Neural progenitor cell (in vitro differentiated cells): ENCODE results near the gene THRB. TPM values are rescaled to one million over a fixed set of nuclear protein-coding genes. Genes with fewer than 3 reads are reported as not detected.

ENCODE experiments used
- DNase-seq: peaks from one replicate; pipeline ENCODE4 v3.0.0-alpha.2; 2016; ENCODE audit warnings: low spot score
- H2AFZ ChIP-seq: fragments of 200-600 bp; sonication (generic); replicated peaks from 2 replicates; pipeline ENCODE4 v1.6.1; 2016; ENCODE audit warnings: antibody characterized with exemption
- H3F3A ChIP-seq: fragments of 200-600 bp; sonication (generic); 2 replicates; pipeline ENCODE4 v1.6.1; 2016; ENCODE audit warnings: antibody characterized with exemption, low read depth
- H3K27ac ChIP-seq: fragments of 200-600 bp; sonication (generic); 2 replicates; pipeline ENCODE4 v1.5.1; 2016; ENCODE audit warnings: mild to moderate bottlenecking
- H3K27me3 ChIP-seq: fragments of 200-600 bp; sonication (generic); 2 replicates; pipeline ENCODE4 v1.6.1; 2016; ENCODE audit warnings: mild to moderate bottlenecking, moderate library complexity
- H3K36me3 ChIP-seq: fragments of 200-600 bp; sonication (generic); 2 replicates; pipeline ENCODE4 v1.5.1; 2016
- H3K4me1 ChIP-seq: fragments of 200-600 bp; sonication (generic); 2 replicates; pipeline ENCODE4 v1.6.1; 2016; ENCODE audit warnings: mixed run types
- H3K4me2 ChIP-seq: fragments of 200-600 bp; sonication (generic); 2 replicates; pipeline ENCODE4 v1.6.1; 2016
- H3K4me3 ChIP-seq: fragments of 200-600 bp; sonication (generic); 2 replicates; pipeline ENCODE4 v1.5.1; 2016
- H3K79me2 ChIP-seq: fragments of 200-600 bp; sonication (generic); 2 replicates; pipeline ENCODE4 v1.6.1; 2016; ENCODE audit warnings: low read depth
- H3K9ac ChIP-seq: fragments of 200-600 bp; sonication (generic); 2 replicates; pipeline ENCODE4 v1.6.1; 2016
- H3K9me3 ChIP-seq: fragments of 200-600 bp; sonication (generic); 2 replicates; pipeline ENCODE4 v1.5.1; 2016; ENCODE audit warnings: low read depth
- H4K20me1 ChIP-seq: fragments of 200-600 bp; sonication (generic); 2 replicates; pipeline ENCODE4 v1.6.1; 2016; ENCODE audit warnings: low read depth
- H3K27ac Mint-ChIP-seq: 3 replicates; pipeline ENCODE4 v1.8.0; 2021; ENCODE audit warnings: mixed read lengths
- H3K27me3 Mint-ChIP-seq: 2 replicates; pipeline ENCODE4 v1.8.0; 2022; ENCODE audit warnings: low read depth, mild to moderate bottlenecking, inconsistent platforms, moderate library complexity, mixed read lengths; ENCODE audit not compliant: insufficient read depth
- H3K36me3 Mint-ChIP-seq: 3 replicates; pipeline ENCODE4 v1.8.0; 2021; ENCODE audit warnings: mixed read lengths
- H3K4me1 Mint-ChIP-seq: 3 replicates; pipeline ENCODE4 v1.8.0; 2021; ENCODE audit warnings: mixed read lengths
- H3K4me3 Mint-ChIP-seq: 3 replicates; pipeline ENCODE4 v1.8.0; 2021; ENCODE audit warnings: mild to moderate bottlenecking, moderate library complexity, mixed read lengths
- H3K9me3 Mint-ChIP-seq: 3 replicates; pipeline ENCODE4 v1.8.0; 2020; ENCODE audit warnings: mixed read lengths
- EZH2 ChIP-seq: fragments of 200-600 bp; sonication (generic); IDR thresholded peaks from 2 replicates; pipeline ENCODE4 v1.6.1; 2017; ENCODE audit warnings: antibody characterized with exemption, mild to moderate bottlenecking, moderate library complexity
- EZH2phosphoT487 ChIP-seq: fragments of 200-600 bp; sonication (generic); IDR thresholded peaks from 2 replicates; pipeline ENCODE4 v1.6.1; 2017; ENCODE audit warnings: antibody characterized with exemption
- microRNA counts: library from miRNA; unstranded; fragments of <30 nt; microRNA quantifications from one replicate; lab custom pipeline; 2016
- microRNA-seq: library from miRNA; unstranded; fragments of <30 nt; microRNA quantifications from one replicate; pipeline ENCODE4, GENCODE V29; 2016
- small RNA-seq: library from RNA; depleted of rRNA; stranded (forward); fragments of <200 nt; gene quantifications from one replicate; pipeline ENCODE3, GENCODE V24; 2015
- total RNA-seq: library from RNA; depleted of rRNA; stranded (reverse); fragments of >200 nt; gene quantifications from 2 replicates; pipeline ENCODE4 v1.2.3, GENCODE V29; 2015; ENCODE audit warnings: low replicate concordance
- TF ChIP-seq, protein P1 (sequence below): fragments of 200-600 bp; sonication (generic); IDR thresholded peaks from 2 replicates; pipeline ENCODE4 v1.5.1; 2017; ENCODE audit warnings: antibody characterized with exemption, mild to moderate bottlenecking

THRB gene
- total RNA-seq, 1 donor from 2014 or later = 1.2 TPM

- Histone ChIP-seq H3K4me2 (no peak overlapping the region), H3F3A (no peaks in the 10 kb centered on the region), H3K36me3 (no peaks in the 10 kb centered on the region), H3K4me1 (no peaks in the 10 kb centered on the region), H3K79me2 (no peaks in the 10 kb centered on the region), H3K4me3 (no peak overlapping the region), H3K9ac (no peak overlapping the region), H3K27me3 (no peaks in the 10 kb centered on the region), H4K20me1 (no peaks in the 10 kb centered on the region), H3K27ac (no peak overlapping the region), H2AFZ (no peak overlapping the region), H3K9me3 (no peaks in the 10 kb centered on the region)
- no peaks in the 10 kb centered on the region for H3K27me3 Mint-ChIP-seq
- no peaks in the 10 kb centered on the region for H3K36me3 Mint-ChIP-seq
- H3K27ac Mint-ChIP-seq = no peak overlapping the region
- no peak overlapping the region for H3K4me3 Mint-ChIP-seq
- TF ChIP-seq, protein P1, sequence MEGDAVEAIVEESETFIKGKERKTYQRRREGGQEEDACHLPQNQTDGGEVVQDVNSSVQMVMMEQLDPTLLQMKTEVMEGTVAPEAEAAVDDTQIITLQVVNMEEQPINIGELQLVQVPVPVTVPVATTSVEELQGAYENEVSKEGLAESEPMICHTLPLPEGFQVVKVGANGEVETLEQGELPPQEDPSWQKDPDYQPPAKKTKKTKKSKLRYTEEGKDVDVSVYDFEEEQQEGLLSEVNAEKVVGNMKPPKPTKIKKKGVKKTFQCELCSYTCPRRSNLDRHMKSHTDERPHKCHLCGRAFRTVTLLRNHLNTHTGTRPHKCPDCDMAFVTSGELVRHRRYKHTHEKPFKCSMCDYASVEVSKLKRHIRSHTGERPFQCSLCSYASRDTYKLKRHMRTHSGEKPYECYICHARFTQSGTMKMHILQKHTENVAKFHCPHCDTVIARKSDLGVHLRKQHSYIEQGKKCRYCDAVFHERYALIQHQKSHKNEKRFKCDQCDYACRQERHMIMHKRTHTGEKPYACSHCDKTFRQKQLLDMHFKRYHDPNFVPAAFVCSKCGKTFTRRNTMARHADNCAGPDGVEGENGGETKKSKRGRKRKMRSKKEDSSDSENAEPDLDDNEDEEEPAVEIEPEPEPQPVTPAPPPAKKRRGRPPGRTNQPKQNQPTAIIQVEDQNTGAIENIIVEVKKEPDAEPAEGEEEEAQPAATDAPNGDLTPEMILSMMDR = no peak
- TF ChIP-seq EZH2 = no peak
- TF ChIP-seq EZH2phosphoT487 = no peak
- no peak for DNase-seq
- H3K4me1 Mint-ChIP-seq = no peaks in the 10 kb centered on the region
- H3K9me3 Mint-ChIP-seq = peaks cover 7% of the 10 kb centered on the region
Observed at GRCh38 chr3:24072193-24072592, 422.5 kb downstream of the THRB start.

- Histone ChIP-seq H3K9ac (no peak overlapping the region), H2AFZ (no peak overlapping the region), H3K9me3 (no peaks in the 10 kb centered on the region), H3F3A (no peaks in the 10 kb centered on the region), H3K79me2 (no peaks in the 10 kb centered on the region), H3K4me3 (no peak overlapping the region), H3K27me3 (no peaks in the 10 kb centered on the region), H3K4me1 (no peaks in the 10 kb centered on the region), H4K20me1 (no peaks in the 10 kb centered on the region), H3K27ac (no peak overlapping the region), H3K36me3 (no peaks in the 10 kb centered on the region), H3K4me2 (no peak overlapping the region)
- Mint-ChIP-seq H3K27me3 (peaks cover 2% of the 10 kb centered on the region), H3K27ac (no peak overlapping the region), H3K36me3 (no peaks in the 10 kb centered on the region), H3K9me3 (peaks cover 1% of the 10 kb centered on the region), H3K4me3 (no peak overlapping the region), H3K4me1 (no peaks in the 10 kb centered on the region)
- DNase-seq = peak; percentile 31
- TF ChIP-seq EZH2phosphoT487 = no peak
- TF ChIP-seq, protein P1 = peak; percentile 51
Observed at GRCh38 chr3:24069045-24069444, 425.6 kb downstream of the THRB start.

DNA sequence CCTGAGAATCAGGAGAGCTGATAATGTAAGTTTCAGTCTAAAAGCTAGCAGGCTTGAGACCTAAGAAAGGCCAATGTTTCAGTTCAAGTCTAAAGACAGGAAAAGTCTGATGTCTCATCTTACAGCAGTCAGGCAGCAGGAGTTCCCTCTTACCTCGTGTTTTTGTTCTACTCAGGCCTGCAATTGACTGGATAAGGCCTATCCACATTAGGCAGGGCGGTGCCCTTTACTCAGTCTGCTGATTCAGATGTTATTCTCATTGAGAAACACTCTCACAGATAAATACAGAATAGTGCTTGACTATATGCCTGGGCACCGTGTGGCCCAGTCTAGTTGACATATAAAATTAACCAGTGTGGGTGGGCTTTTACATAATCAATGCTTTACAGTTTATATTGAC, 427.2 kb downstream of the THRB start:
- no peak for DNase-seq
- Mint-ChIP-seq H3K4me3 (no peak overlapping the region), H3K4me1 (peaks cover 6% of the 10 kb centered on the region), H3K27me3 (peaks cover 2% of the 10 kb centered on the region), H3K36me3 (no peaks in the 10 kb centered on the region), H3K9me3 (no peaks in the 10 kb centered on the region), H3K27ac (no peak overlapping the region)
- Histone ChIP-seq H3K27ac (no peak overlapping the region), H3K79me2 (no peaks in the 10 kb centered on the region), H3K4me2 (no peak overlapping the region), H2AFZ (no peak overlapping the region), H3F3A (no peaks in the 10 kb centered on the region), H3K4me1 (no peaks in the 10 kb centered on the region), H3K27me3 (no peaks in the 10 kb centered on the region), H3K36me3 (no peaks in the 10 kb centered on the region), H3K9me3 (no peaks in the 10 kb centered on the region), H3K9ac (no peak overlapping the region), H3K4me3 (no peak overlapping the region), H4K20me1 (no peaks in the 10 kb centered on the region)
- no peak for TF ChIP-seq EZH2phosphoT487
- no peak for TF ChIP-seq EZH2
- TF ChIP-seq, protein P1 = no peak

MicroRNAs encoded within 50 kb of the gene (microRNA counts, 767-probe panel; counts per million panel counts)
- 460 counts per million, percentile 90 among the panel's probes with 10 or more counts for microRNA hsa-miR-4792 (lab: Ali Mortazavi, UCI)

Small RNA genes lying within 50 kb of the gene (microRNA-seq; reads per million reads assigned to microRNA genes)
- not detected for gene MIR4792

Small RNA genes lying within 50 kb of the gene (small RNA-seq; reads per million reads assigned to genes)
- not detected for gene MIR4792
